HG03520 (cell line): ENCODE data around the gene BHLHA15.

ENCODE experiments used
- ATAC-seq: cut with Tn5 transposase; IDR thresholded peaks from one replicate; pipeline ENCODE4 v1.9.1; 2021; ENCODE audit warnings: mild to moderate bottlenecking, moderate library complexity; ENCODE audit not compliant: unreplicated experiment

BHLHA15 gene

GRCh38 chr7:98223351-98223897 lies 12.2 kb downstream of the BHLHA15 start:
- no peak for ATAC-seq

- no peak for ATAC-seq
Observed at GRCh38 chr7:98223898-98224700, 12.9 kb downstream of the BHLHA15 start.

- ATAC-seq, result no peak
Observed at GRCh38 chr7:98224701-98225181, 13.5 kb downstream of the BHLHA15 start.

GRCh38 chr7:98225913-98226614 lies 14.8 kb downstream of the BHLHA15 start:
- no peak for ATAC-seq

GRCh38 chr7:98227939-98228338 lies 16.7 kb downstream of the BHLHA15 start:
- no peak for ATAC-seq

GRCh38 chr7:98228801-98229200 lies 17.6 kb downstream of the BHLHA15 start:
- no peak for ATAC-seq

GRCh38 chr7:98229441-98229840 lies 18.2 kb downstream of the BHLHA15 start:
- no peak for ATAC-seq

- ATAC-seq, result no peak
Observed at GRCh38 chr7:98229991-98230745, 18.9 kb downstream of the BHLHA15 start.

GRCh38 chr7:98230746-98231471 lies 19.7 kb downstream of the BHLHA15 start:
- ATAC-seq, result no peak

- no peak for ATAC-seq
Observed at GRCh38 chr7:98231493-98232262, 20.4 kb downstream of the BHLHA15 start.

GRCh38 chr7:98232263-98232585 lies 21.0 kb downstream of the BHLHA15 start:
- no peak for ATAC-seq

GRCh38 chr7:98232799-98233198 lies 21.6 kb downstream of the BHLHA15 start:
- ATAC-seq, result no peak

- no peak for ATAC-seq
Observed at GRCh38 chr7:98233219-98234070, 22.2 kb downstream of the BHLHA15 start.

GRCh38 chr7:98234429-98235147 lies 23.3 kb downstream of the BHLHA15 start:
- ATAC-seq, result no peak

- ATAC-seq, result no peak
Observed at GRCh38 chr7:98235901-98236300, 24.7 kb downstream of the BHLHA15 start.

GRCh38 chr7:98236355-98237185 lies 25.3 kb downstream of the BHLHA15 start:
- no peak for ATAC-seq

GRCh38 chr7:98238076-98238475 lies 26.8 kb downstream of the BHLHA15 start:
- no peak for ATAC-seq
